Measurements from ENCODE around the gene HBB.
"Not testable (repeated sequence)": the region's sequence is repeated elsewhere in the genome, so short reads cannot be mapped to it uniquely, and the experiment has no call there.

HBB gene

GRCh38 chr11:5226732-5227310 is at the start of gene HBB:
Gene HBB (minus strand): TSS chr11:5227071. CDS start chr11:5227021, 50 bp downstream.
- DNase-seq (ENCODE audit: low spot score): no peak

GRCh38 chr11:5275369-5276110 is 48.7 kb upstream of the HBB start:
- no peak for DNase-seq (ENCODE audit: low spot score)

GRCh38 chr11:5274395-5274794 is 47.5 kb upstream of the HBB start:
- DNase-seq (ENCODE audit: low spot score): no peak

- DNase-seq (ENCODE audit: low spot score): no peak
Measured at GRCh38 chr11:5272395-5273017, 45.6 kb upstream of the HBB start.

- no peak for DNase-seq (ENCODE audit: low spot score)
Measured at GRCh38 chr11:5269715-5270147, 42.9 kb upstream of the HBB start, which contains the start of gene HBE1. Gene HBE1 (minus strand): TSS chr11:5269945. CDS start chr11:5269890, 55 bp downstream.

- DNase-seq (ENCODE audit: low spot score): no peak
Measured at GRCh38 chr11:5267033-5267563, 40.2 kb upstream of the HBB start.

- DNase-seq (ENCODE audit: low spot score): no peak
Measured at GRCh38 chr11:5266609-5267008, 39.7 kb upstream of the HBB start.

GRCh38 chr11:5265832-5266231 is 39.0 kb upstream of the HBB start:
- DNase-seq (ENCODE audit: low spot score): no peak

GRCh38 chr11:5258543-5259262 is 31.8 kb upstream of the HBB start:
- no peak for DNase-seq (ENCODE audit: low spot score)

- DNase-seq (ENCODE audit: low spot score): no peak
Measured at GRCh38 chr11:5257296-5257695, 30.4 kb upstream of the HBB start.

GRCh38 chr11:5254646-5255413 is 28.0 kb upstream of the HBB start, which contains the start of gene HBG2:
Gene HBG2 (minus strand): TSS chr11:5254781. CDS start chr11:5254728, 53 bp downstream.
- not testable (repeated sequence) for DNase-seq (ENCODE audit: low spot score)

GRCh38 chr11:5254023-5254422 is 27.2 kb upstream of the HBB start:
- not testable (repeated sequence) for DNase-seq (ENCODE audit: low spot score)

GRCh38 chr11:5253440-5253839 is 26.6 kb upstream of the HBB start:
- DNase-seq (ENCODE audit: low spot score): not testable (repeated sequence)

GRCh38 chr11:5252919-5253265 is 26.0 kb upstream of the HBB start:
- DNase-seq (ENCODE audit: low spot score): no peak

GRCh38 chr11:5252192-5252918 is 25.5 kb upstream of the HBB start:
- no peak for DNase-seq (ENCODE audit: low spot score)

GRCh38 chr11:5251746-5252145 is 24.9 kb upstream of the HBB start:
- DNase-seq (ENCODE audit: low spot score): no peak

- no peak for DNase-seq (ENCODE audit: low spot score)
Measured at GRCh38 chr11:5250543-5251204, 23.8 kb upstream of the HBB start.

- not testable (repeated sequence) for DNase-seq (ENCODE audit: low spot score)
Measured at GRCh38 chr11:5249807-5250396, 23.0 kb upstream of the HBB start, which contains the start of gene HBG1. Gene HBG1 (minus strand): TSS chr11:5249857. CDS start chr11:5249804, 53 bp downstream.

- DNase-seq (ENCODE audit: low spot score): not testable (repeated sequence)
Measured at GRCh38 chr11:5248498-5248897, 21.6 kb upstream of the HBB start.

Measured in globus pallidus (tissue), 1 donor.